HEK293T (cell line): ENCODE data around the gene SLC7A14.

Source experiments
- FOXA1 ChIP-seq: fragments of 450-650 bp; IDR thresholded peaks from 2 replicates; pipeline ENCODE4 v1.6.1; 2016; ENCODE audit warnings: mild to moderate bottlenecking
- FOXK2 ChIP-seq: fragments of 450-650 bp; IDR thresholded peaks from 2 replicates; pipeline ENCODE4 v1.6.1; 2016; ENCODE audit warnings: mild to moderate bottlenecking
- FOXM1 ChIP-seq: fragments of 450-650 bp; IDR thresholded peaks from 2 replicates; pipeline ENCODE4 v1.6.1; 2017; ENCODE audit warnings: mild to moderate bottlenecking, borderline replicate concordance
- HDGF ChIP-seq: fragments of 450-650 bp; IDR thresholded peaks from 2 replicates; pipeline ENCODE4 v1.6.1; 2017; ENCODE audit warnings: antibody characterized with exemption, borderline replicate concordance
- NFRKB ChIP-seq: fragments of 450-650 bp; IDR thresholded peaks from 2 replicates; pipeline ENCODE4 v1.6.1; 2016; ENCODE audit warnings: mild to moderate bottlenecking, moderate library complexity
- TARDBP ChIP-seq: fragments of 450-650 bp; IDR thresholded peaks from 2 replicates; pipeline ENCODE4 v1.6.1; 2016

DNA sequence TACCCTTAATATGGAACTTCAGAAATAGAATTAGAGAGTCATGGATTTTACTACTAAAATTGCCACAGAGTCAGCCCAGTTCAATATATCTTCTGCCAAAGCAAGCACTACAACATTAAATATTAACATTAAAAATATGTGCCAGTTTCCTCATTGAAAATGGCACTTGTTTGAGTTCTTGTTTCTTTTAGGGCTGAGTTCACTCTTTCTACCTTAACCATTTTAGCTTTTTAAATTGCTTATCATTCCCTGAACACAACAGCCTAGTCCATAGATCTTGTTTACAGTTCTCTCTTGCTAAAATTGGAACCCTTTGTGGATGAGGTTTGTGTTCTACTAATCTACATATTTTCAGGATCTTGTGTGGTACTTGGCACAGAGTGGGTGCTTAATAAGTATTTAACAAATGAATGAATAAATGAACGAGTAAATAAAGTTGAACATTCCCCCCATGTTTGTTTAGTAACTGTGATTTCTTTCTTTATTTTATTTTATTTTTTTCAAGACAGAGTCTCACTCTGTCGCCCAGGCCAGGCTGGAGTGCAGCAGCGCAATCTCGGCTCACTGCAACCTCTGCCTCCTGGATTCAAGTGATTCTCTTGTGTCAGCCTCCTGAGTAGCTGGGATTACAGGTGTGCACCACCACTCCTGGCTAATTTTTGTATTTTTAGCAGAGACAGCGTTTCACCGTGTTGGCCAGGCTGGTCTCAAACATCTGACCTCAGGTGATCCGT is 46.0 kb upstream of the SLC7A14 start:
- TF ChIP-seq NFRKB (no peak), FOXM1 (no peak), HDGF (no peak), TARDBP (no peak), FOXK2 (no peak), FOXA1 (no peak)
